Ecto neural progenitor cell (in vitro differentiated cells): ENCODE results near the gene MT2A.

Experiments
- DNase-seq: peaks from one replicate; pipeline ENCODE4 v3.0.0-alpha.2; 2018; ENCODE audit warnings: low spot score

MT2A gene

GRCh38 chr16:56639045-56639444 is 30.7 kb downstream of the MT2A start:
- no peak for DNase-seq

- DNase-seq = no peak
These were observed 31.7 kb downstream of the MT2A start for GRCh38 chr16:56640076-56640475.

- DNase-seq = no peak
These were observed 32.8 kb downstream of the MT2A start for GRCh38 chr16:56641166-56641565.

DNA sequence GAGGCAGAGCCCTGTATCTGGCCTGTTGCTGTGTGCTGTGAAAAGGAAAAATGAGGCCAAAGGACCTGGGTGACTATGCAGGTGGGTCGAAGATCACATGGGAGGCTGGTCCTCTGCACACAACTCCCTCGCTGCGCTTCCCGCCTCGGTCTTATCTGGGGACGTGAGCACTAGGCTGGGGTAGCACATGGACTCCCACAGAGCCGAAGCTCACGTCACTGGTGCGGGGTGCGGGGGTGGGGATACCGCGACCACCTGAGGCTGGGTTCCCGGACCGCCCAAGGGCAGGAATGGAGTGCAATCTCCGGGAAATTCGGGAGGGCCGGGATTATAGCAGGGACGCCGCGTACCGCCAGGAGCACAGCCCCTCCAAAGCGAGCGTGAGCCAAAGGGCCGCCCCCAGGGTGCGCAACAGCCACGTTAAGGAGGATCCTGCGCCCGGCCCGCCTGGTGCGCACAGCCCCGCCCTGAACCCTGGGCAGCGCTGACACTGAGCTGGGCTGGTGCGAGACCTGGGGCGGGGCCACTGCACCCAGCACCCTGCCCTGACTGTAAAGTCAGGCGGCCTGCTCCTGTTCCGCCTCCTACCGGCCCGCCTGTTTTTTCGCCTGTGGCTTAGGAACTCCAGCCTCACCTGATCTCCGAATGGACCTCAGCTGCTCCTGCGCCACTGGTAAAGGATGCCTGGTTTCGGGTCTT is 34.8 kb downstream of the MT2A start:
- DNase-seq = no peak

DNA sequence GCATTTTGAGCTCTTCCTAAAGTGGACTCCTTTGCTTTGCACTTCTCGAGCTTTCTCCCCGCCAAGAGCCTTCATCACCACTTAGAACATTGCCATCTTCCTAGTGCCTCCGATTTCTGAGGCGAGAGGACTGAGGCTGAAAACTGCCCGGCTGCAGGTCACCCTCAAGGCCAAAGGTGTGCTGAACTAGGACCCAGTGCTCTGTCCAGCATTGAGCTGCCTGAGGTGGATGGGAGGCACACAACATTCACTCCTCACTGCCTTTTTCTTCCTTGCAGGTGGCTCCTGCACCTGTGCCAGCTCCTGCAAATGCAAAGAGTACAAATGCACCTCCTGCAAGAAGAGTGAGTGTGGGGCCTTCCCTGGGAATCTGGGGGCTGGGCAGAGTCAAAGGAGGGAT is 35.4 kb downstream of the MT2A start:
- no peak for DNase-seq

DNA sequence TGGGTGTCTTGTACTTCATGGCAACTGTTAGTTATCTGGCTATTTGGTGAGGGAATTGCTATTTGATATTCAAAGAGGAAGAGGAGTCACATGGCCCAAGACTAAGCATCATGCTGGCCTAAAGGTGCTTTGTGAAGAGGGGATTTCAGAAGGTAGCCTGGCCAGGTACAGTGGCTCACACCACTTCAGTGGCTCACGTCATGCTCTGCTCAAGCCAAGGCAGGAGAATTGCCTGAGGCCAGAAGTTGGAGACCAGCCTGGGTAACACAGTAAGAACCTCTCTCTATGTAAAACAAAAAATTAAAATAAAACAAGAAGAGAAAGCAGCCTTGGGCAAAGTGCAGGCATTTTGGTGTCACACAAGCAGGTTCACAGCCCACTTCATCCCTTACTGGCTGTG is 36.9 kb downstream of the MT2A start:
- no peak for DNase-seq

DNA sequence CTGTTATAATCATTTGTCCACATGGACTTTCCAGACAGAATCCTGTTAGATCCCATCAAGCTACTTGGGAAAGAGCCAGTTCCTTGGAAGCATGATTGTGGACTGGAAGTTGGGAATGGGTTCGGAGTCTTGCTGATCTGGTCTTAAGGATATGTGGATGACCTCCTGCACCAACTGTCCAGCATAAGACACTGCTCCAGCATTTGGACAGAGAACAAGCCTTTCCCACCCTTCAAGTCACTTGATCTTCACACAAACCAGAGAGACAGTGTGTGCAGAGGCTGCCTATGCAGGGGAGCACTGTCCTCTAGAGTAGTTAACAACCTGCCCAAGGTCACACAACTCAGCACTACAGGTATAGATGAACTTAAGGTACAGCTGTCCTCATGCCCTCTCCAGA is 37.5 kb downstream of the MT2A start:
- DNase-seq = no peak

GRCh38 chr16:56647641-56648431 is 39.5 kb downstream of the MT2A start:
- DNase-seq = no peak

GRCh38 chr16:56649271-56649670 is 40.9 kb downstream of the MT2A start:
- DNase-seq = no peak

DNA sequence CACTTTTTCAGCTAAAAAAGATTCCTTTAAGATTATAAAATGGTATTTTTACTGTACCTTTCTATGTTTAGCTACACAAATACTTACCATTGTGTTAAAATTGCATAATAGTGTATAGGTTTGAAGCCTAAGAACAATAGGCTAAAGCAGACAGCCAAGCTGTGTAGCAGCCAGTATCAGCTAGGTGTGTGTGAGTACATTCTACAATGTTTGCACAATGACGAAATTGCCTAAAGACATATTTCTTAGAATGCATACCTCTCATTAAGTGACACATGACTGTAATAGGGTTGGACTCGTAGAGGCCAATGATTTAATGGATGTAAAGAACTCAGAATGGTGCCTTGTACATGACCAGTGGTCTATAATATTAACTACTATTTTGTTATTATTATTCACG is 41.4 kb downstream of the MT2A start:
- DNase-seq = no peak

DNA sequence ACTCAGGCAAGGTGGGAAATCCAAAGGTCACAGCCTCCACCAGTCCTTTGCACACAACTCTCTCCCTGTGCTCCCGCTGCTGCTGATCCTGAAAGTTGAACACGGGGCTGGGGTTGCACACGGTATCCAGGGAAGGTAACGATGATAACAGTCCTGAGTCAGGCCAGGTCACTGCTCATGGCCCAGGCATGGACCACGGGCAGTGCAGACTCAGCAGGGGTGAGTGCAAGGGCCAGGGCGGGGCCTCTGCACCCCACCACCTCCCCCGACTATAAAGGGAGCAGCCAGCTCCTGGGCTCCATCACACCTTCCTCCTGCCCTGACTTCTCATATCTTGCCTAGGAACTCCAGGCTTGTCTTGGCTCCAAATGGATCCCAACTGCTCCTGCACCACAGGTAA is 43.2 kb downstream of the MT2A start, which contains the start of gene MT1B:
MT1B (plus strand) TSS at position 301 of the 400 bp plus-strand sequence; CDS start at position 369, 68 bp downstream.
- DNase-seq = no peak

- no peak for DNase-seq
These were observed 44.2 kb downstream of the MT2A start for GRCh38 chr16:56652600-56652999.

- no peak for DNase-seq
These were observed 44.8 kb downstream of the MT2A start for GRCh38 chr16:56653218-56653617.

DNA sequence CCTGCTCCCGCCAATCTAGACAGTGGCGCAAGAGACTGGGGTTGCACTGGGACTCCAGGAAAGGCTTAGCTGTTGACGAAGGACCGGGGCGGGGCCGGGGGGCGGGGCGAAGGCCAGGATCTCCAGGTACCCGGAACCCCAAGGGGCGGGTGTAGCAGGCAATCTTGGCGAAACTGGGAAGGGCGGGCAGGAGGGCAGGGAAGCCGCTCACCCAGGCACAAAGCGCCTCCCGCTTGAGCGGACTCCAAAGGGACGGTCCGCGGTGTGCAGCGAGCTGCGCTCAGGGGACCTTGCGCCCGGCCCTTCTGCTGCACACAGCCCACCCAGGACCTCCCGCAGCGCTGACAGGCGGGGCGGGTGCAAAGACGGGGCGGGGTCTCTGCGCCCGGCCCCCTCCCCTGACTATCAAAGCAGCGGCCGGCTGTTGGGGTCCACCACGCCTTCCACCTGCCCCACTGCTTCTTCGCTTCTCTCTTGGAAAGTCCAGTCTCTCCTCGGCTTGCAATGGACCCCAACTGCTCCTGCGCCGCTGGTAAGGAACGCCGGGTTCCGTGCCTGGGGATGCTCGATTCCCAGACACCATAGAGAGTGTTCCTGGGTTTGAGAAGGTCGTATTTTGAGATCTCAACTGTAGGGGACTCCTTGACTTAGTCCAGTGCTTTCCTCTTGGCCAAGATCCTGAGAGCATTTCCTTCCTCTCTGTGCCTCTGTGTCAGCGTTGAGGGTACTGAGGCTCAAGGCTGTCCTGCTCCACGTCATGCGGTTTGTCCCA is 49.4 kb downstream of the MT2A start, which contains the start of gene MT1F:
MT1F (plus strand) TSS at position 405 of the 772 bp plus-strand sequence; CDS start at position 505, 100 bp downstream.
- DNase-seq = peak; percentile 86

GRCh38 chr16:56658327-56658875 is 50.0 kb downstream of the MT2A start:
- DNase-seq = no peak
